Sigmoid colon (tissue), 7 donors: Measurements from ENCODE around the gene OR7A17. TPM values are rescaled to one million over a fixed set of nuclear protein-coding genes. Genes with fewer than 3 reads are reported as not detected.

ENCODE experiments used
- DNase-seq: peaks from one replicate; pipeline ENCODE4 v3.0.0-alpha.2; 2019
- H3K27ac ChIP-seq, 4 donors: fragments of 200-600 bp; sonication (generic); one replicate each; pipeline ENCODE4 v1.5.1; 2016 to 2019; ENCODE audit warnings: mild to moderate bottlenecking in 1 of 4
- H3K27me3 ChIP-seq, 3 donors: fragments of 200-600 bp; sonication (generic); one replicate each; pipeline ENCODE4 v1.5.1; 2019; ENCODE audit warnings: mild to moderate bottlenecking in 1 of 3
- H3K36me3 ChIP-seq, 4 donors: fragments of 200-600 bp; sonication (generic); one replicate each; pipeline ENCODE4 v1.5.1; 2016 to 2019
- H3K4me1 ChIP-seq, 4 donors: fragments of 200-600 bp; sonication (generic); one replicate each; pipeline ENCODE4 v1.5.1; 2017 to 2019
- H3K4me3 ChIP-seq, 4 donors: fragments of 200-600 bp; sonication (generic); one replicate each; pipeline ENCODE4 v1.5.1; 2017 to 2019; ENCODE audit warnings: mild to moderate bottlenecking in 2 of 4, moderate library complexity in 1 of 4
- H3K9me3 ChIP-seq, 4 donors: fragments of 200-600 bp in 3 of 4; sonication (generic) in 3 of 4; one replicate each; pipeline versions ENCODE4 v1.5.1 to v1.6.1; 2013 to 2019
- CTCF ChIP-seq, 4 experiments: fragments of 450-650 bp in 3 of 4; fragments of 200-600 bp in 1 of 4; IDR thresholded peaks; one replicate each; pipeline ENCODE4 v1.5.1; 2016 to 2019; ENCODE audit warnings: antibody characterized with exemption in 4 of 4, mild to moderate bottlenecking in 3 of 4, moderate library complexity in 2 of 4
- EP300 ChIP-seq, 4 donors: sonication (generic); formaldehyde crosslinking; IDR thresholded peaks; one replicate each; pipeline ENCODE4 v1.6.1; 2017; ENCODE audit warnings: antibody characterized with exemption in 4 of 4
- POLR2A ChIP-seq, 2 donors: fragments of 450-650 bp; IDR thresholded peaks; one replicate each; pipeline ENCODE4 v1.6.1; 2016; ENCODE audit warnings: antibody characterized with exemption in 2 of 2, mild to moderate bottlenecking in 2 of 2, moderate library complexity in 2 of 2
- POLR2AphosphoS5 ChIP-seq, 4 donors: sonication (generic); formaldehyde crosslinking; IDR thresholded peaks; one replicate each; pipeline ENCODE4 v1.6.1; 2017; ENCODE audit warnings: antibody characterized with exemption in 4 of 4
- WGBS, 2 donors: extraction: QIAGEN DNeasy Blood & Tissue Kit; methylation state at CpG; one replicate each; pipeline ENCODE4 v1.1.7; 2013; 5-methylcytosine and 5-hydroxymethylcytosine counted together
- intact Hi-C: fragments of 100-400 bp; cut with DNase I; formaldehyde crosslinking; loops from one replicate; pipeline ENCODE4 v1.15.1; 2023
- polyA plus RNA-seq, 3 donors: library from polyadenylated mRNA; stranded (reverse); fragments of 200-250 nt; gene quantifications; one replicate each; pipeline ENCODE4 v1.2.3, GENCODE V29; 2013
- total RNA-seq, 4 donors: library from RNA; depleted of rRNA; stranded (reverse); fragments of >200 nt; gene quantifications; one replicate each; pipeline ENCODE4 v1.1.0, GENCODE V29; 2016
- donor health status: healthy with polysubstance abuse.
- donor health status: Bipolar disorder and iron deficiency.
- donor health status: healthy.

The OR7A17 gene
- total RNA-seq (not detected), polyA plus RNA-seq (not detected)

DNA sequence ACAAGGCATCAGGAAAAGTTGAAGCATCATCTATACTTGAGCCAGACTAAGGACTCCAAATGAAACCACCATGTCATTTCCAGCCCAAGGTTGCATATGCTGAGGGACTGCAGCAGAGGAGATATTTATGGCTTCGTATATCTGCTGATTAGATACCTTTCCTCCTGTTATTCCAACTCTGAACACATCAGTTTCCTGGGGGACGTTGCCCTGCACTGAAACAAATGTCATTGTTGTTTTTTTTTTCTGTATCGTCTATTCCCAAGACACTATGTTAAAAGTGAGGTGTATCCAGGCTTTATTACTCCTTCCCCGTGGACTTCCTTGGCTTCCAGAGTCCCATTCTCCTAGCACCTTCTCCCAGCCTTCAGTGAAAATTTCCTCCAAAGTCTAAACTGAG is at the start of gene OR7A17:
TSS of gene OR7A17 (minus strand) at position 101 of the 400 bp plus-strand sequence. CDS start 4,777 bp downstream, outside the sequence.
- no peak within 1 kb of the TSS for H3K27ac ChIP-seq
- H3K27me3 ChIP-seq = peaks cover 0 to 7% (median 0%) of the 10 kb centered on the region in 3 donors
- H3K4me1 ChIP-seq = peaks cover 0 to 5% (median 0%) of the 10 kb centered on the region in 4 donors
- TF ChIP-seq CTCF (IDR thresholded peaks at IDR 0.05) (no peak), POLR2A (IDR thresholded peaks at IDR 0.05) (no peak), POLR2AphosphoS5 (IDR thresholded peaks at IDR 0.05) (no peak), EP300 (IDR thresholded peaks at IDR 0.05) (no peak)
- 57 to 71% methylated on average over 4 of the region's 4 CpGs for WGBS, 2 donors
- H3K9me3 ChIP-seq = no peaks in the 10 kb centered on the region
- DNase-seq = no peak
- no peaks in the 10 kb centered on the region for H3K36me3 ChIP-seq
- H3K4me3 ChIP-seq = no peak within 1 kb of the TSS
- intact Hi-C loops = no loop called here

DNA sequence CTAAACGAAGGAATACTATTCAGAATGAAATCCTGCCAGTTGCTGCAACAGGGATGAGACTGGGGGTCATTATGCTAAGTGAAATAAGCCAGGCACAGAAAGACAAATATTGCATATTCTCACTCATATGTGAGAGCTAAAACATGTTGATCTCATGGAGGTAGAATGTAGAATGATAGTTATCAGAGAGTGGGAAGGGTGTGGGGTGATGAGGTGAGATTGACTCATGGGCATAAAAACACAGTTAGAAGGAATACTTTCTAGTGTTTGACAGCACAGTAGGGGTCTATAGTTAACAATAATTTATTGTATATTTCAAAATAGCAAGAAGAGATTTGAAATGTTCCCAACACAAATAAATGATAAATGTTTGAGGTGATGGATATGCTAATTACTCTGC is 47.6 kb upstream of the OR7A17 start:
- intact Hi-C loops = no loop called here
- Histone ChIP-seq H3K9me3 (no peaks in the 10 kb centered on the region), H3K27me3 (no peaks in the 10 kb centered on the region), H3K27ac (no peak overlapping the region), H3K4me3 (no peak overlapping the region), H3K4me1 (no peaks in the 10 kb centered on the region), H3K36me3 (no peaks in the 10 kb centered on the region)
- WGBS, 2 donors = 61 to 83% methylated on average over 1 of the region's 1 CpG
- TF ChIP-seq CTCF (IDR thresholded peaks at IDR 0.05) (no peak), POLR2A (IDR thresholded peaks at IDR 0.05) (no peak), EP300 (IDR thresholded peaks at IDR 0.05) (no peak), POLR2AphosphoS5 (IDR thresholded peaks at IDR 0.05) (no peak)
- DNase-seq = no peak

GRCh38 chr19:14916848-14917247 is 30.9 kb upstream of the OR7A17 start:
- peaks cover 0 to 10% (median 0%) of the 10 kb centered on the region in 3 donors for H3K27me3 ChIP-seq
- intact Hi-C loops = no loop called here

GRCh38 chr19:14915116-14915515 is 29.2 kb upstream of the OR7A17 start:
- Histone ChIP-seq H3K4me1 (no peaks in the 10 kb centered on the region), H3K36me3 (no peaks in the 10 kb centered on the region), H3K27ac (no peak overlapping the region), H3K27me3 (peaks cover 0 to 10% (median 0%) of the 10 kb centered on the region in 3 donors), H3K4me3 (no peak overlapping the region), H3K9me3 (no peaks in the 10 kb centered on the region)
- no peak for DNase-seq
- intact Hi-C loops = no loop called here
- 69 to 79% methylated on average over 6 of the region's 6 CpGs for WGBS, 2 donors
- no peak for TF ChIP-seq CTCF (IDR thresholded peaks at IDR 0.05)
- no peak for TF ChIP-seq POLR2A (IDR thresholded peaks at IDR 0.05)
- no peak for TF ChIP-seq POLR2AphosphoS5 (IDR thresholded peaks at IDR 0.05)
- TF ChIP-seq EP300 (IDR thresholded peaks at IDR 0.05) = no peak

More at GRCh38 chr19:14916848-14917247, 30.9 kb upstream of the OR7A17 start:
- no peaks in the 10 kb centered on the region for H3K36me3 ChIP-seq
- 40 to 66% methylated on average over 5 of the region's 5 CpGs for WGBS, 2 donors
- no peaks in the 10 kb centered on the region for H3K4me1 ChIP-seq
- no peak overlapping the region for H3K27ac ChIP-seq
- DNase-seq = no peak
- no peak for TF ChIP-seq CTCF (IDR thresholded peaks at IDR 0.05)
- no peak for TF ChIP-seq POLR2AphosphoS5 (IDR thresholded peaks at IDR 0.05)
- TF ChIP-seq EP300 (IDR thresholded peaks at IDR 0.05) = no peak
- no peak for TF ChIP-seq POLR2A (IDR thresholded peaks at IDR 0.05)
- no peak overlapping the region for H3K4me3 ChIP-seq
- no peaks in the 10 kb centered on the region for H3K9me3 ChIP-seq

GRCh38 chr19:14906711-14907110 is 20.8 kb upstream of the OR7A17 start:
- 64 to 82% methylated on average over 4 of the region's 4 CpGs for WGBS, 2 donors
- Histone ChIP-seq H3K4me1 (no peaks in the 10 kb centered on the region), H3K9me3 (no peaks in the 10 kb centered on the region), H3K36me3 (no peaks in the 10 kb centered on the region), H3K27me3 (peaks cover 0 to 3% (median 0%) of the 10 kb centered on the region in 3 donors), H3K4me3 (no peak overlapping the region), H3K27ac (no peak overlapping the region)
- intact Hi-C loops = no loop called here
- TF ChIP-seq CTCF (IDR thresholded peaks at IDR 0.05) = no peak
- TF ChIP-seq POLR2A (IDR thresholded peaks at IDR 0.05) = no peak
- no peak for TF ChIP-seq EP300 (IDR thresholded peaks at IDR 0.05)
- no peak for TF ChIP-seq POLR2AphosphoS5 (IDR thresholded peaks at IDR 0.05)
- DNase-seq = no peak
